ENCODE data around the gene GMDS.

The GMDS gene

GRCh38 chr6:2021713-2022125 is 223.7 kb downstream of the GMDS start:
- Histone ChIP-seq H3K4me3 (ENCODE audit: low read length) (no peak overlapping the region), H3K4me1 (ENCODE audit: low read length) (no peaks in the 10 kb centered on the region), H3K9ac (ENCODE audit: low read length) (no peak overlapping the region), H3K36me3 (replicated peaks; ENCODE audit: insufficient read depth, low read length) (no peaks in the 10 kb centered on the region), H3K27me3 (replicated peaks; ENCODE audit: insufficient read depth, low read length) (no peaks in the 10 kb centered on the region), H3K4me2 (ENCODE audit: low read depth, low read length) (no peak overlapping the region), H3K79me2 (ENCODE audit: low read length) (no peaks in the 10 kb centered on the region), H3K9me3 (replicated peaks; ENCODE audit: insufficient read depth, low read length) (no peaks in the 10 kb centered on the region), H3K9me2 (replicated peaks; ENCODE audit: insufficient read depth, low read length) (no peaks in the 10 kb centered on the region), H3K27ac (ENCODE audit: low read length) (no peak overlapping the region), H3F3A (ENCODE audit: insufficient read depth, low read length) (no peaks in the 10 kb centered on the region), H2AFZ (ENCODE audit: low read length) (no peak overlapping the region), H4K20me1 (ENCODE audit: insufficient read depth, low read length) (no peaks in the 10 kb centered on the region)
- TF ChIP-seq EZH2phosphoT487 (IDR thresholded peaks at IDR 0.05; ENCODE audit: low read length) = no peak
- no peak for TF ChIP-seq CTCF (IDR thresholded peaks at IDR 0.05; ENCODE audit: low read length)
- TF ChIP-seq EZH2 (optimal IDR thresholded peaks at IDR 0.05; ENCODE audit: low read depth, low read length) = no peak
- DNase-seq = no peak

GRCh38 chr6:2020909-2021308 is 224.5 kb downstream of the GMDS start:
- DNase-seq = no peak
- H3K27ac ChIP-seq (ENCODE audit: low read length) = no peak overlapping the region

GRCh38 chr6:2019051-2019450 is 226.4 kb downstream of the GMDS start:
- Histone ChIP-seq H3K9ac (ENCODE audit: low read length) (no peak overlapping the region), H3K4me1 (ENCODE audit: low read length) (no peaks in the 10 kb centered on the region), H2AFZ (ENCODE audit: low read length) (no peak overlapping the region), H3K9me3 (replicated peaks; ENCODE audit: insufficient read depth, low read length) (no peaks in the 10 kb centered on the region), H3F3A (ENCODE audit: insufficient read depth, low read length) (no peaks in the 10 kb centered on the region), H4K20me1 (ENCODE audit: insufficient read depth, low read length) (no peaks in the 10 kb centered on the region), H3K79me2 (ENCODE audit: low read length) (no peaks in the 10 kb centered on the region), H3K4me2 (ENCODE audit: low read depth, low read length) (no peak overlapping the region), H3K9me2 (replicated peaks; ENCODE audit: insufficient read depth, low read length) (no peaks in the 10 kb centered on the region), H3K4me3 (ENCODE audit: low read length) (no peak overlapping the region), H3K27ac (ENCODE audit: low read length) (no peak overlapping the region), H3K27me3 (replicated peaks; ENCODE audit: insufficient read depth, low read length) (no peaks in the 10 kb centered on the region), H3K36me3 (replicated peaks; ENCODE audit: insufficient read depth, low read length) (no peaks in the 10 kb centered on the region)
- TF ChIP-seq EZH2phosphoT487 (IDR thresholded peaks at IDR 0.05; ENCODE audit: low read length) (no peak), EZH2 (optimal IDR thresholded peaks at IDR 0.05; ENCODE audit: low read depth, low read length) (no peak), CTCF (IDR thresholded peaks at IDR 0.05; ENCODE audit: low read length) (no peak)
- no peak for DNase-seq

More at GRCh38 chr6:2020909-2021308, 224.5 kb downstream of the GMDS start:
- Histone ChIP-seq H3K36me3 (replicated peaks; ENCODE audit: insufficient read depth, low read length) (no peaks in the 10 kb centered on the region), H3K4me1 (ENCODE audit: low read length) (no peaks in the 10 kb centered on the region), H4K20me1 (ENCODE audit: insufficient read depth, low read length) (no peaks in the 10 kb centered on the region), H3K9ac (ENCODE audit: low read length) (no peak overlapping the region), H3K27me3 (replicated peaks; ENCODE audit: insufficient read depth, low read length) (no peaks in the 10 kb centered on the region), H3F3A (ENCODE audit: insufficient read depth, low read length) (no peaks in the 10 kb centered on the region), H3K4me2 (ENCODE audit: low read depth, low read length) (no peak overlapping the region), H2AFZ (ENCODE audit: low read length) (no peak overlapping the region), H3K4me3 (ENCODE audit: low read length) (no peak overlapping the region), H3K9me2 (replicated peaks; ENCODE audit: insufficient read depth, low read length) (no peaks in the 10 kb centered on the region), H3K9me3 (replicated peaks; ENCODE audit: insufficient read depth, low read length) (no peaks in the 10 kb centered on the region), H3K79me2 (ENCODE audit: low read length) (no peaks in the 10 kb centered on the region)
- no peak for TF ChIP-seq EZH2phosphoT487 (IDR thresholded peaks at IDR 0.05; ENCODE audit: low read length)
- no peak for TF ChIP-seq EZH2 (optimal IDR thresholded peaks at IDR 0.05; ENCODE audit: low read depth, low read length)
- no peak for TF ChIP-seq CTCF (IDR thresholded peaks at IDR 0.05; ENCODE audit: low read length)
